NCI-H82 treated with DMSO at 0.1 percent for 48 hours (cell line): Measurements from ENCODE around the gene ISLR.
"Not testable (repeated sequence)": the region's sequence is repeated elsewhere in the genome, so short reads cannot be mapped to it uniquely, and the experiment has no call there.

Experiments
- DNase-seq: peaks from one replicate; lab custom pipeline; 2025; ENCODE audit not compliant: unreplicated experiment; lab: John Stamatoyannopoulos, UW

Gene ISLR

GRCh38 chr15:74136814-74137536 is 36.5 kb upstream of the ISLR start:
- DNase-seq: no peak

GRCh38 chr15:74137537-74137894 is 36.0 kb upstream of the ISLR start:
- DNase-seq: no peak

- no peak for DNase-seq
Observed at GRCh38 chr15:74138642-74139041, 34.9 kb upstream of the ISLR start.

GRCh38 chr15:74141591-74141990 is 31.9 kb upstream of the ISLR start:
- no peak for DNase-seq

- DNase-seq: no peak
Observed at GRCh38 chr15:74144153-74144775, 29.2 kb upstream of the ISLR start.

GRCh38 chr15:74146277-74146800 is 27.2 kb upstream of the ISLR start:
- no peak for DNase-seq

GRCh38 chr15:74147051-74147450 is 26.5 kb upstream of the ISLR start:
- DNase-seq: no peak

GRCh38 chr15:74155766-74156417 is 17.6 kb upstream of the ISLR start:
- no peak for DNase-seq

GRCh38 chr15:74156678-74157411 is 16.7 kb upstream of the ISLR start:
- DNase-seq: no peak

GRCh38 chr15:74157868-74158827 is 15.4 kb upstream of the ISLR start:
- no peak for DNase-seq

- no peak for DNase-seq
Observed at GRCh38 chr15:74158855-74159650, 14.5 kb upstream of the ISLR start.

- no peak for DNase-seq
Observed at GRCh38 chr15:74159773-74160172, 13.7 kb upstream of the ISLR start.

- not testable (repeated sequence) for DNase-seq
Observed at GRCh38 chr15:74160390-74160789, 13.1 kb upstream of the ISLR start.

GRCh38 chr15:74162195-74162536 is 11.3 kb upstream of the ISLR start:
- not testable (repeated sequence) for DNase-seq

- DNase-seq: no peak
Observed at GRCh38 chr15:74165461-74165860, 8.0 kb upstream of the ISLR start.

- no peak for DNase-seq
Observed at GRCh38 chr15:74167891-74168331, 5.6 kb upstream of the ISLR start.

- DNase-seq: no peak
Observed at GRCh38 chr15:74168711-74169126, 4.8 kb upstream of the ISLR start.

- no peak for DNase-seq
Observed at GRCh38 chr15:74170071-74170844, 3.3 kb upstream of the ISLR start.
